GM06990 (cell line): ENCODE results near the gene ATXN7L1.

Experiments
- DNase-seq: peaks from one replicate; pipeline ENCODE4 v3.0.0-alpha.2; 2011; ENCODE audit not compliant: insufficient read length; ENCODE audit errors: extremely low read depth
- H3K27me3 ChIP-seq: replicated peaks from 2 replicates; pipeline ENCODE4 v1.6.0; 2011; ENCODE audit warnings: low read length; ENCODE audit not compliant: control insufficient read depth, insufficient read depth
- H3K36me3 ChIP-seq: 2 replicates; pipeline ENCODE4 v1.5.1; 2011; ENCODE audit warnings: low read length; ENCODE audit not compliant: control insufficient read depth, insufficient read depth
- H3K4me3 ChIP-seq: replicated peaks from 2 replicates; pipeline ENCODE4 v1.5.1; 2011; ENCODE audit warnings: low read depth, mild to moderate bottlenecking, control low read depth, low read length
- TF ChIP-seq, protein P1 (sequence below): IDR thresholded peaks from 2 replicates; pipeline ENCODE4 v1.5.1; 2011; ENCODE audit warnings: low read length, control low read depth, mild to moderate bottlenecking, inconsistent platforms; ENCODE audit not compliant: insufficient read depth, poor library complexity, severe bottlenecking

Gene ATXN7L1

DNA sequence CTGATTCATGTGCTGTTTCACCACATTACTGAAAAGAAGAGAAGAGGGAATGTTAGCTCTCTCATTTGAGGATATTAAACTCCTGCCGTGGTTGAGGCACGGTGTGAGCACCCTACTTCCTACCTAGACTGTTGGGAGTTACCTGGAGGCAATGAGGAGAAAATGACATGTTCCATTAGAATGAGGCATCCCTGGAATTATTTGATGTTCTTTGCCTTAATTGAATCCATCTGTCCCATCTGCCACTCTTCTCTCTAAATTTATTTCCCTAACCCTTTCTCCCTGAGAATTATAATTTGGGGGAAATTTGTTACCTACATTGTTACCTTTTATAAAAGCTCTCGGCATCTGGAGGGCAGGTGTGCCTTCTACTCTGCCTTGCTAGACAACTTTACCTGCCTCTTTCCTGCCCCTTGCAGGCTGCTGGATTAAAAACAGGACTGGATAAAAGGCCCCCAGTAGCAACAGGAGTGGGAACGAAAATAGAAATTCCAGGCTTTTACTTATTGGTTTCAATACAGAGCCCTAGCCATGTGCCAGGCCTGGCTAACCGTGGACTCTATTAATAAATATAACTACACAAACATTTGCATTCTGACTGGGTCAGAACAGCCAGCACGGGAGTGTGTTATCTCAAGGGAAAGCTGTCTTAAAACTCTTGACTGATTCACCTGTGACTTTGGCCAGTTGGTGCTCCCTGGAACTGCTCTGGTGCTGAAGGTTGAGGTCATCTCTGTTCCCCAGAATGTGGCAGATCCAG, 4.4 kb upstream of the ATXN7L1 start:
- no peak overlapping the region for H3K4me3 ChIP-seq
- no peak for DNase-seq
- no peaks in the 10 kb centered on the region for H3K36me3 ChIP-seq
- TF ChIP-seq, protein P1, sequence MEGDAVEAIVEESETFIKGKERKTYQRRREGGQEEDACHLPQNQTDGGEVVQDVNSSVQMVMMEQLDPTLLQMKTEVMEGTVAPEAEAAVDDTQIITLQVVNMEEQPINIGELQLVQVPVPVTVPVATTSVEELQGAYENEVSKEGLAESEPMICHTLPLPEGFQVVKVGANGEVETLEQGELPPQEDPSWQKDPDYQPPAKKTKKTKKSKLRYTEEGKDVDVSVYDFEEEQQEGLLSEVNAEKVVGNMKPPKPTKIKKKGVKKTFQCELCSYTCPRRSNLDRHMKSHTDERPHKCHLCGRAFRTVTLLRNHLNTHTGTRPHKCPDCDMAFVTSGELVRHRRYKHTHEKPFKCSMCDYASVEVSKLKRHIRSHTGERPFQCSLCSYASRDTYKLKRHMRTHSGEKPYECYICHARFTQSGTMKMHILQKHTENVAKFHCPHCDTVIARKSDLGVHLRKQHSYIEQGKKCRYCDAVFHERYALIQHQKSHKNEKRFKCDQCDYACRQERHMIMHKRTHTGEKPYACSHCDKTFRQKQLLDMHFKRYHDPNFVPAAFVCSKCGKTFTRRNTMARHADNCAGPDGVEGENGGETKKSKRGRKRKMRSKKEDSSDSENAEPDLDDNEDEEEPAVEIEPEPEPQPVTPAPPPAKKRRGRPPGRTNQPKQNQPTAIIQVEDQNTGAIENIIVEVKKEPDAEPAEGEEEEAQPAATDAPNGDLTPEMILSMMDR = no peak
- peaks cover 6% of the 10 kb centered on the region for H3K27me3 ChIP-seq

DNA sequence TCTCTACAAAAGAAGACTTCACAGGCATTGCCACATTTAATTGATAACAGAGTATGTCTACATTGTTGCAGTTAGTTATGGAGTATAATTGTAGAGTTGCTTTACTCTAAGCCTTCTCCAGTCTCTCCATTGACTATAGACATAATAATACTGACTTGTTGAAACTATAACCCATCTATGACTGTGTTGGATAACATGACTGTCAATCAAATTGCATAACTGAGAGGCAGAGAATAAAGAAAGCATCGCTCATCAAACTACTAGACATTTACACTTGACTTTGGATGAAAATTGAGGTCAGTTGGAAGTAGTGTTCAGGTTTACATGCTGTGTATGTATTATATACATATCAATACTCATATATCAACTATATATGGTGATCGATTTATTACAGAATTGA, 3.4 kb upstream of the ATXN7L1 start:
- Histone ChIP-seq H3K4me3 (no peak overlapping the region), H3K27me3 (peaks cover 6% of the 10 kb centered on the region), H3K36me3 (no peaks in the 10 kb centered on the region)
- no peak for DNase-seq
- TF ChIP-seq, protein P1 = no peak

DNA sequence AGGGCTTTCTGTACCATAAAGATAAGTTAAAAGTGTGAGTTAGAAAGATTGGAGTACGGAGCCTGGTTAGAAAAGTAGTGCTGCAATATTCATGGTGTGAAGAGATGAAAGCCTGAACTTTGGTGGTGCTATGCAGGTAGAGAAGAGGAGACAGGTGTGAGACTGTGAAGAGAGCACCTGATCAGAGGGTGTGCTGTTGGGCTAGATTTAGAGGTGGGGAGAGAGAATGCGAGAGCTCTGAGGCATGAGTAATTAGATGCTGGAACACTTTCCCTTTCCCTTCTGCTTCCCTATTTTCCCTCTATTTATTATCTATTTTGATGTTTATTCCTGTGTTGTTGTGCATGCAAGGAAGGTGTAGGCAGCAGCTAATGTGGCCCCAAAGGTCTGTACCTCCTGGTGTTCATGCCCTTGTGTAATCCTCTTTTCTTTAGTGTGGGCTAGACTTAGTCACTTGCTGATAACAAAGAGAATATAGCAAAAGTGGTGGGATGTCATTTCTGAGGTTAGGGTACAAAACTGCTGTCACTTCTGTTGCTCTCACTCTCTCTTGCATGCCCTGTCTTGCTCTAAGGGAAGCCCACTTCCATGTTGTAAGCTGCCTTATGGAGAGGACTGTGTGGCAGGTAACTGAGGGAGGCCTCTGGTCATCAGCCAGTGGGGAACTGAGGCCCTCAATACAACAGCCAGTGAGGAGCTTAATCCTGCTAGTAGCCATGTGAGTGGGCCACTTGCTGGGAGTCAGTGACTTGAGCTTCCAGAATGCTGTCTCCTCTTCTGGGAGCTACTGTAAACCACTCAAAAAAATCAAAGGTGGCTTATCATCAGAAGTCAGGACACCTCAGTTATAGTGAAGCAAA, 2.6 kb upstream of the ATXN7L1 start:
- H3K27me3 ChIP-seq = peaks cover 6% of the 10 kb centered on the region
- H3K36me3 ChIP-seq = no peaks in the 10 kb centered on the region
- TF ChIP-seq, protein P1 = no peak
- DNase-seq = no peak
- H3K4me3 ChIP-seq = no peak overlapping the region

DNA sequence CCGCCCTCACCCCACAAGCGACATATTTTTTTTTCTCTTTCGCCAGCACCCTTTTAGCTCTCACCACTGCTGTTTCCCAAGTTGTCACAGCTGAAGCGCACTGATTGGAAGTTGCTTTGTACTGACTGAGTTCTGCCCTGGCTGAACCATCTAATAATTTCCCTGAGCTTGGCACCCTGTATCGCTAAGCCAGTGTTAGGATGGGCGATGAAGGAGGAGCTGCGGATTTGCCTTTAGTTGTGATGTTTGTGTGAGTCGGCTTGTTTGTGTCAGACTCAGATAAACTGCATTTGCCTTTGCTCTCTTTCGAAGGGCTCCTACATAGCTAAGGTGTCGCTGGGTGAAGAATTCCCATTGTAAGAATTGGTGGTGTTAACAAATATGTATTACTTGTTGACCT, 1.3 kb upstream of the ATXN7L1 start:
- Histone ChIP-seq H3K27me3 (peaks cover 6% of the 10 kb centered on the region), H3K4me3 (no peak overlapping the region), H3K36me3 (no peaks in the 10 kb centered on the region)
- TF ChIP-seq, protein P1 = no peak
- DNase-seq = no peak

DNA sequence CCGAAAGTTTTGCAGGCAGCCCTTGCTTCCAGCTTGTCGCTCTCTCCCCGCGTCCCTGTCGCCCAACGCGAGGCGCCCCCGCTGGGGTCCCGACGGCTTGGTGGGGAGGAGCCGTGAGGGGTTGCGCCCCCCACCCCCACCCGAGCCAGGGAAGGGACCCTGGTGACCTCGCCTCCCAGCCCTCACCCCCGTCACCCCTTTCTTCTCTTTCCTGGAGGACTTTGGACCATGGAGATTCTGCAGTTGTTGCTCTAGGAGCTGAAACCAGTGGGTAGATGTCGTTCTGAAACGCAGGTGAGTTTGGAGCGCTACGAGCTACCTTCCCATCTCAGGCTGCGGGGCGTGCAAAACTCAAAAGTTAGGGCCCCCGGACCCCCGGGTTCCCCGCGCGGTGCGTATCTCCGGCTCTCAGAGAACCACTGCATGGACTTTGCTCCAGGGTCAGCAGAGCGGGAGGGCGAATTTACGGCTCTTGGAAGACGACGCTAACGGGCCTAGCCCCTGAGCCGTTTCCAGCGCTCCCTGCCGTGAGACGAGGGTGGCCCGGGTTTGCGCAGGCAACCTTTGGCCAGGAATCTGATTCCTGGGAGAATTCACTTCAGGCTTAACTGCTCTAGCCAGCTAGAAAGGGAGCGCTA, 684 bp upstream of the ATXN7L1 start:
- no peak for DNase-seq
- H3K27me3 ChIP-seq = peaks cover 6% of the 10 kb centered on the region
- H3K4me3 ChIP-seq = peak overlapping the region; percentile 37
- TF ChIP-seq, protein P1 = no peak
- no peaks in the 10 kb centered on the region for H3K36me3 ChIP-seq
